Neural progenitor cell (in vitro differentiated cells): ENCODE data around the gene DNMT3A. TPM values are rescaled to one million over a fixed set of nuclear protein-coding genes. Genes with fewer than 3 reads are reported as not detected.

Source experiments
- DNase-seq: peaks from one replicate; pipeline ENCODE4 v3.0.0-alpha.2; 2016; ENCODE audit warnings: low spot score
- H2AFZ ChIP-seq: fragments of 200-600 bp; sonication (generic); replicated peaks from 2 replicates; pipeline ENCODE4 v1.6.1; 2016; ENCODE audit warnings: antibody characterized with exemption
- H3F3A ChIP-seq: fragments of 200-600 bp; sonication (generic); 2 replicates; pipeline ENCODE4 v1.6.1; 2016; ENCODE audit warnings: antibody characterized with exemption, low read depth
- H3K27ac ChIP-seq: fragments of 200-600 bp; sonication (generic); 2 replicates; pipeline ENCODE4 v1.5.1; 2016; ENCODE audit warnings: mild to moderate bottlenecking
- H3K27me3 ChIP-seq: fragments of 200-600 bp; sonication (generic); 2 replicates; pipeline ENCODE4 v1.6.1; 2016; ENCODE audit warnings: mild to moderate bottlenecking, moderate library complexity
- H3K36me3 ChIP-seq: fragments of 200-600 bp; sonication (generic); 2 replicates; pipeline ENCODE4 v1.5.1; 2016
- H3K4me1 ChIP-seq: fragments of 200-600 bp; sonication (generic); 2 replicates; pipeline ENCODE4 v1.6.1; 2016; ENCODE audit warnings: mixed run types
- H3K4me2 ChIP-seq: fragments of 200-600 bp; sonication (generic); 2 replicates; pipeline ENCODE4 v1.6.1; 2016
- H3K4me3 ChIP-seq: fragments of 200-600 bp; sonication (generic); 2 replicates; pipeline ENCODE4 v1.5.1; 2016
- H3K79me2 ChIP-seq: fragments of 200-600 bp; sonication (generic); 2 replicates; pipeline ENCODE4 v1.6.1; 2016; ENCODE audit warnings: low read depth
- H3K9ac ChIP-seq: fragments of 200-600 bp; sonication (generic); 2 replicates; pipeline ENCODE4 v1.6.1; 2016
- H3K9me3 ChIP-seq: fragments of 200-600 bp; sonication (generic); 2 replicates; pipeline ENCODE4 v1.5.1; 2016; ENCODE audit warnings: low read depth
- H4K20me1 ChIP-seq: fragments of 200-600 bp; sonication (generic); 2 replicates; pipeline ENCODE4 v1.6.1; 2016; ENCODE audit warnings: low read depth
- H3K27ac Mint-ChIP-seq: 3 replicates; pipeline ENCODE4 v1.8.0; 2021; ENCODE audit warnings: mixed read lengths
- H3K27me3 Mint-ChIP-seq: 2 replicates; pipeline ENCODE4 v1.8.0; 2022; ENCODE audit warnings: low read depth, mild to moderate bottlenecking, inconsistent platforms, moderate library complexity, mixed read lengths; ENCODE audit not compliant: insufficient read depth
- H3K36me3 Mint-ChIP-seq: 3 replicates; pipeline ENCODE4 v1.8.0; 2021; ENCODE audit warnings: mixed read lengths
- H3K4me1 Mint-ChIP-seq: 3 replicates; pipeline ENCODE4 v1.8.0; 2021; ENCODE audit warnings: mixed read lengths
- H3K4me3 Mint-ChIP-seq: 3 replicates; pipeline ENCODE4 v1.8.0; 2021; ENCODE audit warnings: mild to moderate bottlenecking, moderate library complexity, mixed read lengths
- H3K9me3 Mint-ChIP-seq: 3 replicates; pipeline ENCODE4 v1.8.0; 2020; ENCODE audit warnings: mixed read lengths
- EZH2 ChIP-seq: fragments of 200-600 bp; sonication (generic); IDR thresholded peaks from 2 replicates; pipeline ENCODE4 v1.6.1; 2017; ENCODE audit warnings: antibody characterized with exemption, mild to moderate bottlenecking, moderate library complexity
- EZH2phosphoT487 ChIP-seq: fragments of 200-600 bp; sonication (generic); IDR thresholded peaks from 2 replicates; pipeline ENCODE4 v1.6.1; 2017; ENCODE audit warnings: antibody characterized with exemption
- total RNA-seq: library from RNA; depleted of rRNA; stranded (reverse); fragments of >200 nt; gene quantifications from 2 replicates; pipeline ENCODE4 v1.2.3, GENCODE V29; 2015; ENCODE audit warnings: low replicate concordance
- TF ChIP-seq, protein P1 (sequence below): fragments of 200-600 bp; sonication (generic); IDR thresholded peaks from 2 replicates; pipeline ENCODE4 v1.5.1; 2017; ENCODE audit warnings: antibody characterized with exemption, mild to moderate bottlenecking

DNMT3A gene
- total RNA-seq, 1 donor from 2014 or later, result 46.5 TPM

DNA sequence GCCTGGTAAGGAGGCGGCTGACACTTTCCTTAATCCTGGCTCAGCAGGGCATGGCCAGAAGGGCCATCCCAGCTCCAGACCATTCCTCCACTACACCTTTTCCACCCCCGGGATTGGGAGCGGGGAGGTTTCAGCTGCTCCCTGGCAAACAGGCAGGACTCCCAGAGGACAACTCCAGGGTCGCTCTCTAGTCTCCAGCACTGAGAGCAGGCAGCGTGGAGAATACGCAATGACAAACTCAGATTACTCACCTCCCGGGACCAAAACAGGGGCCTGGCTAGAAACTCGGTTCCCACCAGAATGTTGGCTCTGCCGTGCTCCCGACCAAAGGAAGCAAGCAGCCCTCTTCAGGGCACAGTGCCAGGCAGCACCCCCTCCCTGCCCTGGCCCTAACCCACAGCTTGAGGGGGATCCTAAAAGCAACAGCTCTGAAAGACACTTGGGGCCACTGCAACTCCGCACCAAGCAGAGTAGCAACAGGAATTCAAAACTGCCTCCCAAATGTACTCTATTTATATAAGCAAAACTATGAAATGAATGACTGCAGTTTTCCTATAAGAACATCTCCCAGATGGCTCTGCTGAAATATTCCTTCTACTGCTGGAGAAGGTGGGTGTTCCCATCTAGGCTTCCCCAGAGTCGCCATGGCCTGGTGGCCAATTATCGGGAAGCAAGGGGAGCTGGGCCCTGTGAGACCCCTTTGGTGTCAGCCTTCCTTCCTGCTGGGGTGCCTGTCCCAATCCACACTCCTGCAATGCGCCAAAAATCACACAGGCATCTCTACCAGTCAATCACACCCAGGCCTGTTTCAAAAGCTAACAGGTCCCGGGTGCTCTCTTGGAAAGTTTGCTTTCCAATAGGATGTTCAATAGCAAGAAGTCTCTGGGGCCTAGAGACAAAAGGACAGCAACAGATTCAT, 112.2 kb downstream of the DNMT3A start:
- Histone ChIP-seq H2AFZ (no peak overlapping the region), H3K79me2 (no peaks in the 10 kb centered on the region), H3K27ac (peak overlapping the region; percentile 48), H3F3A (peaks cover 38% of the 10 kb centered on the region), H3K9me3 (no peaks in the 10 kb centered on the region), H4K20me1 (peaks cover 3% of the 10 kb centered on the region), H3K36me3 (no peaks in the 10 kb centered on the region), H3K4me2 (peak overlapping the region; percentile 48), H3K4me1 (peaks cover 10% of the 10 kb centered on the region), H3K9ac (no peak overlapping the region), H3K4me3 (no peak overlapping the region), H3K27me3 (no peaks in the 10 kb centered on the region)
- H3K27me3 Mint-ChIP-seq, result peaks cover 6% of the 10 kb centered on the region
- H3K4me1 Mint-ChIP-seq, result peaks cover 19% of the 10 kb centered on the region
- no peaks in the 10 kb centered on the region for H3K9me3 Mint-ChIP-seq
- TF ChIP-seq EZH2 (no peak), EZH2phosphoT487 (no peak)
- TF ChIP-seq, protein P1, sequence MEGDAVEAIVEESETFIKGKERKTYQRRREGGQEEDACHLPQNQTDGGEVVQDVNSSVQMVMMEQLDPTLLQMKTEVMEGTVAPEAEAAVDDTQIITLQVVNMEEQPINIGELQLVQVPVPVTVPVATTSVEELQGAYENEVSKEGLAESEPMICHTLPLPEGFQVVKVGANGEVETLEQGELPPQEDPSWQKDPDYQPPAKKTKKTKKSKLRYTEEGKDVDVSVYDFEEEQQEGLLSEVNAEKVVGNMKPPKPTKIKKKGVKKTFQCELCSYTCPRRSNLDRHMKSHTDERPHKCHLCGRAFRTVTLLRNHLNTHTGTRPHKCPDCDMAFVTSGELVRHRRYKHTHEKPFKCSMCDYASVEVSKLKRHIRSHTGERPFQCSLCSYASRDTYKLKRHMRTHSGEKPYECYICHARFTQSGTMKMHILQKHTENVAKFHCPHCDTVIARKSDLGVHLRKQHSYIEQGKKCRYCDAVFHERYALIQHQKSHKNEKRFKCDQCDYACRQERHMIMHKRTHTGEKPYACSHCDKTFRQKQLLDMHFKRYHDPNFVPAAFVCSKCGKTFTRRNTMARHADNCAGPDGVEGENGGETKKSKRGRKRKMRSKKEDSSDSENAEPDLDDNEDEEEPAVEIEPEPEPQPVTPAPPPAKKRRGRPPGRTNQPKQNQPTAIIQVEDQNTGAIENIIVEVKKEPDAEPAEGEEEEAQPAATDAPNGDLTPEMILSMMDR, result no peak
- DNase-seq, result no peak
- peaks cover 14% of the 10 kb centered on the region for H3K36me3 Mint-ChIP-seq
- peak overlapping the region; percentile 80 for H3K27ac Mint-ChIP-seq
- H3K4me3 Mint-ChIP-seq, result no peak overlapping the region

DNA sequence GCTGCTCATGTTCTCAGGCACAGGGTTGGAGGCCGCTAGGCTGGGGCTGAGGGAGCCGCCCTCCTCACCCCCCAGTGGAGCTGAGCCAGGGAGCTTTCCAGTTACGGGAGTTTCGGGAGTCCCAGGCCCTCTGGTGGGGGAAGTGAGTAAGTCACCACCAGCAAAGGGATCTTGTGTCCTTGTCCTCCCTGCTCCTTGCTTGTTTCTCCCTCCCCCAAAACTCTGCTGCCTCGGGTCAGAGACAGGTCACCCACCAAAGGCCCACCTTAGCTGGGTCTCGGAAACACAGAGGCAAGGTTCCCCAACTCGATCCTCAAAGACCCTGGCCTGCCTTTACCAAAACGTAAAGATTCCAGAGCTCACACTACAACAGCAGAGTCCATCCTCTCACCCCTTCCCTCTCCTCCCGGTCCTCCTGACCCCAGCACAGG, 112.9 kb downstream of the DNMT3A start:
- Histone ChIP-seq H3K27me3 (no peaks in the 10 kb centered on the region), H3F3A (peaks cover 35% of the 10 kb centered on the region), H3K4me2 (peak overlapping the region; percentile 48), H3K4me3 (no peak overlapping the region), H3K27ac (peak overlapping the region; percentile 48), H3K9me3 (no peaks in the 10 kb centered on the region), H4K20me1 (peaks cover 3% of the 10 kb centered on the region), H3K36me3 (no peaks in the 10 kb centered on the region), H2AFZ (no peak overlapping the region), H3K79me2 (no peaks in the 10 kb centered on the region), H3K4me1 (peaks cover 10% of the 10 kb centered on the region), H3K9ac (no peak overlapping the region)
- H3K4me1 Mint-ChIP-seq, result peaks cover 19% of the 10 kb centered on the region
- TF ChIP-seq, protein P1, result peak; percentile 77
- TF ChIP-seq EZH2, result no peak
- H3K27ac Mint-ChIP-seq, result peak overlapping the region; percentile 80
- DNase-seq, result peak; percentile 91
- H3K36me3 Mint-ChIP-seq, result peaks cover 13% of the 10 kb centered on the region
- H3K9me3 Mint-ChIP-seq, result no peaks in the 10 kb centered on the region
- no peak overlapping the region for H3K4me3 Mint-ChIP-seq
- peaks cover 6% of the 10 kb centered on the region for H3K27me3 Mint-ChIP-seq

DNA sequence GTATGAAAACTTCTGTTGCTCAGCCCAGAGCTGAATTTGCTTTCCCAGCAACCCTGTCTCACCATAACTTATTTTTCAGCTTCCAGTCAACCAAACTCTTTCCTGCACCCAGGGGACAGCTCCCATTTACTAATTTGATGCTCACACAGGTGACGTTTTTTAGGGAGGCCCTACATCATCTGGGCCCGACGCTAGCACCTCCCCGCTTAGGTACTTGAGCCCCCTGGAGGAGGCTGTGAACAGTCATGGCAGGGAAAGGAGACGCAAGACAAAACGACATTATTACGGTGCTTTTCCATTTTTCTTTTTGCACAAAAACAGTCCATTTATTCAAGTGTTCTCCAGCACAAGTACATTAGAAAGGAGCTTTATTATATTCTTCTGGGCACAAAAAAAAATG, 114.1 kb downstream of the DNMT3A start:
- no peak overlapping the region for H3K27ac Mint-ChIP-seq
- H3K4me3 Mint-ChIP-seq, result no peak overlapping the region

More for the DNA sequence above, 114.1 kb downstream of the DNMT3A start:
- Histone ChIP-seq H3K36me3 (no peaks in the 10 kb centered on the region), H3K27me3 (no peaks in the 10 kb centered on the region), H3K9me3 (no peaks in the 10 kb centered on the region), H3K27ac (no peak overlapping the region), H2AFZ (no peak overlapping the region), H3K79me2 (no peaks in the 10 kb centered on the region), H3K4me2 (no peak overlapping the region), H3F3A (peaks cover 23% of the 10 kb centered on the region), H3K4me1 (peaks cover 10% of the 10 kb centered on the region), H3K4me3 (no peak overlapping the region), H4K20me1 (no peaks in the 10 kb centered on the region), H3K9ac (no peak overlapping the region)
- Mint-ChIP-seq H3K4me1 (peaks cover 19% of the 10 kb centered on the region), H3K27me3 (peaks cover 6% of the 10 kb centered on the region), H3K9me3 (no peaks in the 10 kb centered on the region), H3K36me3 (peaks cover 8% of the 10 kb centered on the region)
- DNase-seq, result peak; percentile 34
- TF ChIP-seq EZH2, result no peak
- TF ChIP-seq, protein P1, result peak; percentile 31
